ENCODE results near the gene PRCD.
"Not testable (repeated sequence)": the region's sequence is repeated elsewhere in the genome, so short reads cannot be mapped to it uniquely, and the experiment has no call there.

The PRCD gene

GRCh38 chr17:76527016-76527415 is 12.8 kb upstream of the PRCD start:
- peaks cover 23% of the 10 kb centered on the region for H3K4me1 ChIP-seq (ENCODE audit: insufficient read depth, low read length)
- not testable (repeated sequence) for H3K36me3 ChIP-seq (ENCODE audit: insufficient read depth, low read length); H2AFZ ChIP-seq (ENCODE audit: low read depth, low read length)

GRCh38 chr17:76527430-76528111 is 12.3 kb upstream of the PRCD start:
- no peaks in the 10 kb centered on the region for H3K36me3 ChIP-seq (ENCODE audit: insufficient read depth, low read length)
- no peaks in the 10 kb centered on the region for H3K9me3 ChIP-seq (ENCODE audit: low read length)
- H3K4me3 ChIP-seq (ENCODE audit: low read length): no peak overlapping the region
- no peaks in the 10 kb centered on the region for H3K27me3 ChIP-seq (ENCODE audit: insufficient read depth, low read length)
- H2AFZ ChIP-seq (ENCODE audit: low read depth, low read length): no peak overlapping the region
- peaks cover 23% of the 10 kb centered on the region for H3K4me1 ChIP-seq (ENCODE audit: insufficient read depth, low read length)

More at GRCh38 chr17:76527016-76527415, 12.8 kb upstream of the PRCD start:
- not testable (repeated sequence) for H3K4me3 ChIP-seq (ENCODE audit: low read length); H3K27me3 ChIP-seq (ENCODE audit: insufficient read depth, low read length); H3K9me3 ChIP-seq (ENCODE audit: low read length)

DNA sequence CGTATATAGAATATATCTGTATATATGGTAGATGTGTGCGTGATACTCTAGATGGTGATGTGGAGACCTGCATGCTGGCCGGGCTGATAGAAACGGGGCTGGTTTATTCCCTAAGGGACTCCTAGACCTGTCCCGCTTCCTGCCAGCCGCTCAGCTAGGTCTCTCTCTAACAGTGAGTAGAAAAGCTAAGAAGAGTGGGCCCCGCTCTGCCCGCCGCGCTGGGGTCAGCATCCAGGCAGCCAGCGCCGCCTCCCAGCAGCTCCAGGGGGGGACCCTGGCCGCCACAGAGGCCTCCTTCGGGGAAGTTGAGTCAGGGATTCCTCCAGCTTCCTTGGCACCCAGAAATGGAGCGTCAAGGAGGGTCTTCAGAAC is 11.7 kb upstream of the PRCD start:
- peaks cover 23% of the 10 kb centered on the region for H3K4me1 ChIP-seq (ENCODE audit: insufficient read depth, low read length)
- no peaks in the 10 kb centered on the region for H3K9me3 ChIP-seq (ENCODE audit: low read length)
- H2AFZ ChIP-seq (ENCODE audit: low read depth, low read length): no peak overlapping the region
- H3K36me3 ChIP-seq (ENCODE audit: insufficient read depth, low read length): no peaks in the 10 kb centered on the region
- no peaks in the 10 kb centered on the region for H3K27me3 ChIP-seq (ENCODE audit: insufficient read depth, low read length)
- H3K4me3 ChIP-seq (ENCODE audit: low read length): no peak overlapping the region

GRCh38 chr17:76528528-76529223 is 11.2 kb upstream of the PRCD start:
- Histone ChIP-seq H3K4me1 (ENCODE audit: insufficient read depth, low read length) (peaks cover 21% of the 10 kb centered on the region), H3K36me3 (ENCODE audit: insufficient read depth, low read length) (no peaks in the 10 kb centered on the region), H3K27me3 (ENCODE audit: insufficient read depth, low read length) (no peaks in the 10 kb centered on the region), H3K9me3 (ENCODE audit: low read length) (no peaks in the 10 kb centered on the region), H3K4me3 (ENCODE audit: low read length) (no peak overlapping the region), H2AFZ (ENCODE audit: low read depth, low read length) (no peak overlapping the region)

- H3K4me1 ChIP-seq (ENCODE audit: insufficient read depth, low read length): peaks cover 21% of the 10 kb centered on the region
- H3K9me3 ChIP-seq (ENCODE audit: low read length): no peaks in the 10 kb centered on the region
- H3K27me3 ChIP-seq (ENCODE audit: insufficient read depth, low read length): no peaks in the 10 kb centered on the region
- no peak overlapping the region for H2AFZ ChIP-seq (ENCODE audit: low read depth, low read length)
- H3K36me3 ChIP-seq (ENCODE audit: insufficient read depth, low read length): no peaks in the 10 kb centered on the region
- no peak overlapping the region for H3K4me3 ChIP-seq (ENCODE audit: low read length)
Measured at GRCh38 chr17:76529224-76530094, 10.4 kb upstream of the PRCD start.

GRCh38 chr17:76530095-76530723 is 9.6 kb upstream of the PRCD start:
- Histone ChIP-seq H3K36me3 (ENCODE audit: insufficient read depth, low read length) (no peaks in the 10 kb centered on the region), H2AFZ (ENCODE audit: low read depth, low read length) (no peak overlapping the region), H3K4me3 (ENCODE audit: low read length) (no peak overlapping the region), H3K4me1 (ENCODE audit: insufficient read depth, low read length) (peaks cover 24% of the 10 kb centered on the region), H3K9me3 (ENCODE audit: low read length) (no peaks in the 10 kb centered on the region), H3K27me3 (ENCODE audit: insufficient read depth, low read length) (peaks cover 2% of the 10 kb centered on the region)

GRCh38 chr17:76530811-76531485 is 8.9 kb upstream of the PRCD start:
- Histone ChIP-seq H2AFZ (ENCODE audit: low read depth, low read length) (no peak overlapping the region), H3K4me3 (ENCODE audit: low read length) (no peak overlapping the region)

GRCh38 chr17:76531486-76532038 is 8.3 kb upstream of the PRCD start:
- no peaks in the 10 kb centered on the region for H3K36me3 ChIP-seq (ENCODE audit: insufficient read depth, low read length)
- H3K4me3 ChIP-seq (ENCODE audit: low read length): no peak overlapping the region
- no peak overlapping the region for H2AFZ ChIP-seq (ENCODE audit: low read depth, low read length)
- no peaks in the 10 kb centered on the region for H3K9me3 ChIP-seq (ENCODE audit: low read length)
- H3K4me1 ChIP-seq (ENCODE audit: insufficient read depth, low read length): peaks cover 26% of the 10 kb centered on the region
- peaks cover 15% of the 10 kb centered on the region for H3K27me3 ChIP-seq (ENCODE audit: insufficient read depth, low read length)

More at GRCh38 chr17:76530811-76531485, 8.9 kb upstream of the PRCD start:
- Histone ChIP-seq H3K36me3 (ENCODE audit: insufficient read depth, low read length) (no peaks in the 10 kb centered on the region), H3K9me3 (ENCODE audit: low read length) (no peaks in the 10 kb centered on the region), H3K27me3 (ENCODE audit: insufficient read depth, low read length) (peaks cover 9% of the 10 kb centered on the region), H3K4me1 (ENCODE audit: insufficient read depth, low read length) (peaks cover 26% of the 10 kb centered on the region)

GRCh38 chr17:76532072-76532651 is 7.7 kb upstream of the PRCD start:
- H3K4me3 ChIP-seq (ENCODE audit: low read length): no peak overlapping the region
- no peaks in the 10 kb centered on the region for H3K36me3 ChIP-seq (ENCODE audit: insufficient read depth, low read length)
- H3K9me3 ChIP-seq (ENCODE audit: low read length): no peaks in the 10 kb centered on the region
- no peak overlapping the region for H2AFZ ChIP-seq (ENCODE audit: low read depth, low read length)
- H3K27me3 ChIP-seq (ENCODE audit: insufficient read depth, low read length): peaks cover 21% of the 10 kb centered on the region
- peaks cover 26% of the 10 kb centered on the region for H3K4me1 ChIP-seq (ENCODE audit: insufficient read depth, low read length)

DNA sequence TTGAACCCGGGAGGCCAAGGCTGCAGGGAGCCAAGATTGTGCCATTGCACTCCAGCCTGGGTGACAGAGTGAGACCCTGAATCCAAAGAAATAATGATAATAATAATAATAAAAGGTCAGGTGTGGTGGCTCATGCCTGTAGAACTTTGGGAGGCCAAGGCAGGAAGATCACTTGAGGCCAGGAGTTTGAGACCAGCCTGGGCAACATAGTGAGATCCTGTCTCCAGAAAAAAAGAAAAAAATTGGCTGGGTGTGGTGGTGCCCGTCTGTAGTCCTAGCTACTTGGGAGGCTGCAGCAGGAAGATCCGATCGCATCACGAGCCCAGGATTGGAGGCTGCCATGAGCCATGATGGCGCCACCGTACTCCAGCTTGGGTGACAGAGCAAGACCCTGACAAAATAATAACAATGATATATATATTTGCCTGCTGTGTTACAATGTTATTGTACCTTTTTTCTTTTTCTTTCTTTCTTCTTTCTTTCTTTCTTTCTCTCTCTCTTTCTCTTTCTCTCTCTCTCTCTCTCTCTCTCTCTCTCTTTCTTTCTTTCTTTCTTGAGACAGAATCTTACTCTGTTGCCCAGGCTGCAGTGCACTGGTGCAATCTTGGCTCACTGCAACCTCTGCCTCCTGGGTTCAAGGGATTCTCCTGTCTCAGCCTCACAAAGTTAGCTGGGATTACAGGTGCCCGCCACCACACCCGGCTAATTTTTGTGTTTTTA is 6.0 kb upstream of the PRCD start:
- not testable (repeated sequence) for H2AFZ ChIP-seq (ENCODE audit: low read depth, low read length); H3K9me3 ChIP-seq (ENCODE audit: low read length); H3K36me3 ChIP-seq (ENCODE audit: insufficient read depth, low read length); H3K4me3 ChIP-seq (ENCODE audit: low read length)
- Histone ChIP-seq H3K27me3 (ENCODE audit: insufficient read depth, low read length) (peaks cover 32% of the 10 kb centered on the region), H3K4me1 (ENCODE audit: insufficient read depth, low read length) (peaks cover 29% of the 10 kb centered on the region)

DNA sequence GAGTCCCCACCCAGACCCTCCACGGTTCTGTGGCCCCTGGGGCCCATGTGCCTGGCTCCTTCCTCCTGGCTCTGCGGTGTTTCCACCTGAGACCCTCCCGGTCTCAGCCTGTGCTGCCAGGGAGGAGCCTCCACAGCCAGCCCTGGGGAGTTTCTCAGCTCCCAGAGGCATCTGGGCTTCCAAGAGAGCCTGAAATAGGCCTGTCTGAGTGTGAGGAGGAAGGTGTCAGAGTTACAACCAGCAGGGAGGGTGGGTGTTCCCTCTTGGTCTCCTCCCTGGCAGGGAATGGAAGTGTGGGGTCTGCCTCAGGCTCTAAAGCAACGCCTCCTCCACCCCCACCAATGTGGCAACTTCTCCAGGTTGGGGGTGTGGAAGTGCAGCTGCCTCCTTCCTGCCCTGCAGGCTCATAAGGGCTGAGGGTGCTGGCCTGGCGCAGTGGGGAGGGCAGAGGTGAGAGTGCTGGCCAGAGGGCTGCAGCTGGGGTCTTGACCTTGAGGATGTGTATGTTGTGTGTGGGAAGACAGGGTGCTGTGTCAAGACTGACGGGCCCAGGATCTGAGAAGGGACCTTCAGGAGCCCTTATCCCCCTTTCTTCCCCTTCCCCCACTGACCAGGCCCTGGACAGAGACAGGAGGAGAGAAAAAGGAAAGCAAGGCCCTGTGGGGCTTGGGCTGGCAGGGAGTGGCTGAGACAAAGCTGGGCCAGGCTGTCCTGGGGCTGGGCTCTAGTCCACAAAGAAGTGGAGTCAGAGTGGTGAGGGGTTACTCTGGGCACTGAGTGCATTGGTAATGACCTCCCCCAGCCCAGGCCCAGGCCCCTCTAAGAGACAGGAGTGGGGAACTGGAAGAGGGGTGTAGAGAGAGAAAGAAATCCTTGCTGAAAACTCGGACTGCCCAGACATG is 4.8 kb upstream of the PRCD start:
- H3K9me3 ChIP-seq (ENCODE audit: low read length): no peaks in the 10 kb centered on the region
- no peak overlapping the region for H2AFZ ChIP-seq (ENCODE audit: low read depth, low read length)
- no peaks in the 10 kb centered on the region for H3K36me3 ChIP-seq (ENCODE audit: insufficient read depth, low read length)
- H3K27me3 ChIP-seq (ENCODE audit: insufficient read depth, low read length): peaks cover 42% of the 10 kb centered on the region
- H3K4me1 ChIP-seq (ENCODE audit: insufficient read depth, low read length): peaks cover 23% of the 10 kb centered on the region
- H3K4me3 ChIP-seq (ENCODE audit: low read length): no peak overlapping the region
